Activated CD8-positive, alpha-beta memory T cell treated with anti-CD3 and anti-CD28 coated beads for 36 hours (primary cell): ENCODE measurements around the gene FRMPD2. TPM values are rescaled to one million over a fixed set of nuclear protein-coding genes. Genes with fewer than 3 reads are reported as not detected.
"Not testable (repeated sequence)": the region's sequence is repeated elsewhere in the genome, so short reads cannot be mapped to it uniquely, and the experiment has no call there.

Experiments used
- CTCF ChIA-PET: fragments of 350-600 bp; sonication (Branson Sonifier 250); formaldehyde crosslinking; loops from one replicate; lab custom pipeline; 2021; ENCODE audit warnings: antibody characterized with exemption; lab: Charles Lee
- POLR2A ChIA-PET: fragments of 350-600 bp; sonication (Branson Sonifier 250); formaldehyde crosslinking; loops from one replicate; lab custom pipeline; 2021; ENCODE audit warnings: antibody characterized with exemption; lab: Charles Lee
- total RNA-seq, 2 experiments: library from RNA; stranded (reverse); gene quantifications; one replicate each; pipeline ENCODE4 v1.2.3, GENCODE V29; 2021

The FRMPD2 gene
- total RNA-seq, 2 experiments from 2014 or later, result not detected

DNA sequence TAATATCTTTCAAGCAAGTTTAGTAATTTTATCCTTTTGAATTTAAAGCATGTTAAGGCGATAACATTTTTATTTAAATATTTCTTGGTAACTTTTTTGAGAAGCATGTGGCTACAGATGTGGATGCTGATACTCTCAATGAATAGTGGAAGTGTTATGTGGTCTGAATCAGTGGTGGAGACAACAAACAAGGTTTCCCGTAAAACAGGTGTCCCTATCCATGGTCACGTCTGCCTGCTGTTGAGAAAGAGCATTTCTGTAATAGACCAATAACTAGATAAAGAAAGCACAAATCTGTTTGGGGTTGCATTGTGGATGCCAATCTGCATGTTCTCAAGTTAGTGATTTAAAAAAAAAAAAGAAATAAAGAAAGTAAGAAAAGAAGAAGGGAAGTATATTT lies 18.1 kb upstream of the FRMPD2 start:
- CTCF ChIA-PET, result no interaction called here
- POLR2A ChIA-PET, result no interaction called here

DNA sequence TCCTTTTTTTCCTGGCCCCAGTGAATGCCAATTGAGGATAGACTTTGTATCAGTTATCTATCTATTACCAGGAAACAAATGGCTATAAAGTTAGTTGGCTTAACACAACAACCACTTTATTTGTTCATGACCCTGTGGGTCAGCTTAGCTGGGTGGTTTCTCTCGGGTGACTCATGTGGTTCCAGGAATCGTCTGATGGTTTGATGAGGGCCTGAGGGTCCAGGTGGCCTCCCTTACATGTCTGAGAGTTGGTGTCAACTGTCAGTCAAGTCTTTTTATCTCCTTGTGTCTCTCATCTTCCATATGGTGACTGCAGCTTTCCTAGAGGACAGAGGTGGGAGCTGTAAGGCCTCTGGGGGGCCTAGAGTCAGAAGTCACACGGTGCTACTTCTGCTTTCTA lies 16.7 kb upstream of the FRMPD2 start:
- POLR2A ChIA-PET, result no interaction called here
- CTCF ChIA-PET, result no interaction called here

DNA sequence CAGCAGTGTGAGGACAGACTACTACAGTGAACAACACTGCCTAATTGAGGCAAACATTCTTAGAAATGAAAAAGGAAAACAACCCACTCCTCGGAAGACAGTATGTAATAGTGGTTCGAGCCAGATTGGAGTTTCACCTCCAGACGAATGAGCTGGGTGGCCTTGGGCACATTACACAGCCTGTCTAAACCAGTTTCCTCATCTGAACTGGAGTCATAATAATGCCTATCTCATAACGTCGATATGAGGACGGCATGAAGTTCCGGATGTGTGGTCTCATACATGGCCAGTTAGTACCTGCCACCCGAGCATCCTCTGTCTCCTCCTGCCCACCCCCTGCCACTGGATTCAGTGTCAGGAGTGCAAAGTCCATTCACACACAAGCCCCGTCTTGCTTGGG lies 15.8 kb upstream of the FRMPD2 start:
- POLR2A ChIA-PET, result no interaction called here
- CTCF ChIA-PET, result interaction anchor here (1.1 to 1.2 kb wide), 2 partner anchors 10 to 13 kb away, joined by 3 read pairs; no protein-coding TSS in a partner anchor

DNA sequence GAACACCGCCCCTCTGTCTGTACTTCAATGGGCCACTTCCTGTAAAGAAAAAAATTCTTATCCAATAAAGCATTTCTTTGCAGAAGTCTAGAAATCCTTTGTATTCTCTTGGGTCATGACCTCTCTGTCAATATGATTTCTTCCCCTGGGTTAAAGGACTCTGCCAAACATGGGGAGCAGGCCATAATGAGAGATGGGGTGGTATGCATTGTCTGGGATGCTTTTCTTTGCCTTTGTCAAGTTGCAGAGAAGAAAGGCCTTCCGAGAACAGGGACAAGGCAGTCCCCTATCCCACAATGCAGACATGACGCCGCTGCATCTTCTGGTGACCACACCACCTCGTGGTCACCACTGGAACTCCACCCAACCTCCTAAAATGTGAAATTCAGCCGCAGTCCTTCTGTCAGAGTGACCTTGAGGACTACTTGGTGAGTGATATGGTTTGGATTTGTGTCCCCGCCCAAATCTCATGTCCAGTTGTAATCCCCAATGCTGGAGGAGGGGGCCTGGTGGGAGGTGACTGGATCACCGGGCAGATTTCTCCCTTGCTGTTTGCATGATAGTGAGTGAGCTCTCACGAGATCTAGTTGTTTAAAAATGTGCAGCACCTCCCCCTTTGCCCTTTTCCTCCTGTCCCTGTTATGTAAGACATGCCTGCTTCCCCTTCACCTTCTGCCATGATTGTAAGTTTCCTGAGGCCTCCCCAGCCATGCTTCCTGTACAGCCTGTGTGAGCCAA lies 15.2 kb upstream of the FRMPD2 start:
- ChIA-PET CTCF (interaction anchor here (0.9 to 1.2 kb wide), 3 partner anchors 11 to 71 kb away, joined by 3 read pairs; no protein-coding TSS in a partner anchor), POLR2A (no interaction called here)

DNA sequence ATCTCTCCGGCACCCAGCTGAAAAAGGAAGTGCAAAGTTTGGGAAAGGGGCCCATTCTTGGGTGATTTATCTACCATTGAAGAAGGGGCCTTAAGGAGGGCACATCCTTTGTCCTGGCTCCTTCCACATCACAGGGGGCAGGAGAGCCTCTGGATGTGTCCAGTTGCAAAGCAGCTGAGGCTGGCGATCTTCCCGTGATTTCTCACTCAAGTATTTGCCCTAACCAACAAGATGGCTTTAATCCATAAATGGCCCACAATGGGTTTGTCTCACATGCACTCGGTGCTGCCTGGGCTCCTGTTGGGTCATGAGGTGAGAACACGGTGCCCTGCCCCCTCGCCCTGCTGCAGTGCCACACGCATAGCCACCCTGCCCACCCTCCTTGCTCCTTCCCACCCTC lies 14.2 kb upstream of the FRMPD2 start:
- ChIA-PET CTCF (interaction anchor here (0.6 to 0.9 kb wide), 2 partner anchors 70 to 213 kb away, joined by 3 to 4 read pairs; no protein-coding TSS in a partner anchor), POLR2A (no interaction called here)

DNA sequence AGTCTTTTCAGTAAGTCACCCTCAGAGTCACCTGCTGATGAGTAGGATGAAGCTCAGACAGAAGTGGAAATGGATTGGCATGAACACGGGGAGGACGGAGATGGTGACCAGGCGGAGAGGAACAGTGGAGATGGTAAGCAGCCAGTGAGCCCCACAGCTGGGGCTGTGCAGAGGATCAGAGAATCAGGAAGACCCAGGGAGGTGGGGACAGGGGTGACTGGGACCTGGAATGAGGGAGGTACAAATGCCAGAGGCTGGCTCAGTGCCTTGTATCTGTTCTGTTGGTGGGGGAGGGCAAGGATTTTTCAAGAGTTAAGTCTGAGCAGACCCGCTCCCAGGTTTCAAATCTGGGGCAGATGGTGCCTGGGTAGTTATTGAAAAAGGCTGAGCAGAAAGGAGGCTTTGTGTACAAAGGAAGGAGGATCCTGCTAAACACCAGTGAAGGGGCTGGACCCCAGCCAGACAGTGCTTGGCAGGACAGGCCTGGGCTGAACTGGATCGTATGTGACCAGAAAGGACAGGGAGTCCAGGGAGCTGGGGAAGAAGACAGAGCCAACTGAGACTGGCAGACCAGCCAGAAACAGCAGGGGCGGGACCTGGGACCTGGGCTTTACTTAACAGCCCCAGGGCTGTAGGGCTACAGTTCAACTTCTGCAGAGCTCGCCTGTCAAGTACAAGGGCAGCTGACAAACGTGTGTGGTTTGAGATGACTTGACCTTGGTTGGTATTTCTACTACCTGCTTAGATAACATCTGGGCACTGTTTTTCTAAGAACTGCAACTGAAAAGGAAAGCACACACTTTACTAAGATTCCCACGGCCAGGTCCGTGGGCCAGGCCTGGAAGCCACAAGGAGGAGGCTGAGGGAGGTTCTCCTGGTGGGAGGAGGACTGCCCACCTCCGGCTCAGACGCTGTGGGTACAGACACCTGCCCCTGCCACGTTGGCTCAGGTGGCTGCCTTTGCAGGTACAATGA lies 13.2 kb upstream of the FRMPD2 start:
- ChIA-PET CTCF (no interaction called here), POLR2A (no interaction called here)

DNA sequence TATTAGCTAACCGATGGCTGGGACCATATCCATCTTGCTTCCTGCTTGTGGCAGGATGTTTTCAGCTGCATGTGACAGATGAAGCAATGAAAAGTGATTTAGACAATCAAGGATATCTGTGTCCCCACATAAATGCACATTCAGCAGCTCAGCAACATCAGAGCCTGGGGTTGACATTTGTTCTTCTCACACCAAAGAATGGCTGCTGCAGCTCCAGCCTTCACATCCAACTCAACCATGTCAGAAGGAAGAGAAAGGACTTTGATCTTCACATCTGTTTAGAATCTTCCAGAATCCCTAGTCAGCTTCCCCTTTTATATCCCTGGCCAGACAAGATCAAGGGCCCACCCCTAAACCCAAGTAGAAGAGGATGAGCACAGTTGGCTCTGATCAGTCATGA lies 11.9 kb upstream of the FRMPD2 start:
- CTCF ChIA-PET, result no interaction called here
- POLR2A ChIA-PET, result no interaction called here

DNA sequence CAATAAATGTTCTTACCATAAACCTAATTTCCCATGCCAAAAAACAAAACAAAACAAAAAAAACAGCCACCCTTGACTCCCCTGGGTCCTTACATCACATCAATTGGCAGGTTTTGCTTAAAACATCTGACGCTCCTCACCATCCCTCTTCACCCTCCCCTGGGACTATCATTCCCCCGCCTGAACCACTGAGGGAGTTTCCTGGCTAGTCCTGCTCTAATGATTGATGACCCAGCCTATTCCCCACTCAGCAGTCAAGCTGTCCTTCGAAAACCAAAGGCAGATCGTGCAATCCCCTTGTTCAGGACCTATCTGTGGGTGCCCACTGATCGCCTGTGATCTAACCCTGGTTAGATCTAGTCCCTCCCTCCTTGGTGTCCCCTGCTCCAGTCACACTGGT lies 11.2 kb upstream of the FRMPD2 start:
- POLR2A ChIA-PET, result no interaction called here

DNA sequence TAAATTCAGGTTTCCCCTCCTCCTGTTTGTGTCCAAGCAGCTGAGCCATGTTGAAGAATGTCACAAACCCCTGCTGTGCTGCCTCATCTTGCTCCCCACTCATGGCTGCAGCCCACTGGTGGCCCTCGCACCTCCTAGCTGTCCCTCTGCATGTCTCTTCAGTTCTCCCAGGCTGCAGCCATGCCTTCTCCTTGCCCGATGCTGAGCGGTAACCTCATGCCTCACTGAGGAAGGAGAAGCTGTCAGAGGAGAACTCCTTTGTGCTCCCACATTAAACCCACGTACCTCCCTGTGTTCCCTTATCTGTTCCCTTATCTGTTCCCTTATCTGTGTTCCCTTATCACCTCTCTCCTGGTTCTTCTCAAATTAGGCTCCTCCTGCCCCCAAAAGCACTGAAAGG lies 10.3 kb upstream of the FRMPD2 start:
- CTCF ChIA-PET, result no interaction called here
- POLR2A ChIA-PET, result no interaction called here

More for the DNA sequence above, 11.2 kb upstream of the FRMPD2 start:
- CTCF ChIA-PET, result no interaction called here

DNA sequence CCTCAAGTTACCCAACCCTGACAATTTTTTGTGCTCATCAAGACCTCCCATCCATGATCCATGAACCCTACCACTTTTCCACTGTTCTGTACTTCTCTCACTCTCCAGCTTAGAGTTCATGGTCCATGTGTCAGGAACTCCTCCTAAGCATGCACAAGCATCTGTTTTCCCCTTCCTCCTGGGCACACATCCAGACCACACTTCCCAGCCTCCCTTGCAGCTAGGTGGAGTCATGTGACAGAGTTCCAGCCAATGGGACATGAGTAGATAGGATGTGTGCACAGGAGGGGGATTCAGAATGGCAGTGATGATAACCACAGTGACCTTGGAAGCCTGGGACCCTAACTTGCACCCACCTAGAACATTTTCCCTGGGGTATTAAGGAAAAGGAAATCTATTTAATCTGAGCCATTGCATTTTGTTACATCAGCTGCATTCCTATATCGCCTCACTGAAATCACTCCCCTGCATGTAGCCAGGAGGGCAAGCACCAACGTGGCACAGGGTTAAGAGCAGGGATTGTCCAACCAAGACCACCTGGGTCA lies 9.6 kb upstream of the FRMPD2 start:
- ChIA-PET CTCF (no interaction called here), POLR2A (no interaction called here)

DNA sequence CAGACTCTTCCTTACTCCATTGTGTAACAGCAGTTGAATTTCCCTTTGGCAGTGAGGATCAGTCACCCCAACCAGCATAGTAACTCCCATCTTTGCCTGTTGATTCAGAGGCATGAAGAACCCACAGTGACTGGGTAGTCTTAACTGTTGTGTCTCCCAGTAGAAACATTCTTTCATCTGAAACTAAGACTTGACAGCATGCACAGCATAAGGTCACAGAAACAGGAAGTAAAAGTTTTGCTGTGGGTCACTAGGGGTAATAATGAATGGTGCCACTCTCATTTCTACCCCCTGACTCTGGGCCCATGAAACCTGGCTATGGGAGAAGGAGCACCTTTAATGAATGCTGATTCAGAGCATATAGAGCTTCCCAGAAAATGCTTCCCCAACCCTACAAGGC lies 8.3 kb upstream of the FRMPD2 start:
- ChIA-PET CTCF (no interaction called here), POLR2A (no interaction called here)

DNA sequence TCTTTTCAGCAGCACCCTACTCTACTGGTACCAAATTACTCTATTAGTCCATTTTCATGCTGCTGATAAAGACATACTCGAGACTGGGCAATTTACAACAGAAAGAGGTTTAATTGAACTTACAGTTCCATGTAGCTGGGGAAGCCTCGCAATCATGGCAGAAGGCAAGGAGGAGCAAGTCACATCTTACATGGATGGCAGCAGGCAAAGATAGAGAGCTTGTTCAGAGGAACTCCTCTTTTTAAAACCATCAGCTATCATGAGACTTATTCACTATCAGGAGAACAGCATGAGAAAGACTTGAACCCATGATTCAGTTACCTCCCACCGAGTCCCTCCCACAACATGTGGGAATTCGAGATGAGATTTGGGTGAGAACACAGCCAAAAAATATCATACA lies 7.2 kb upstream of the FRMPD2 start:
- CTCF ChIA-PET, POLR2A ChIA-PET: not testable (repeated sequence)

DNA sequence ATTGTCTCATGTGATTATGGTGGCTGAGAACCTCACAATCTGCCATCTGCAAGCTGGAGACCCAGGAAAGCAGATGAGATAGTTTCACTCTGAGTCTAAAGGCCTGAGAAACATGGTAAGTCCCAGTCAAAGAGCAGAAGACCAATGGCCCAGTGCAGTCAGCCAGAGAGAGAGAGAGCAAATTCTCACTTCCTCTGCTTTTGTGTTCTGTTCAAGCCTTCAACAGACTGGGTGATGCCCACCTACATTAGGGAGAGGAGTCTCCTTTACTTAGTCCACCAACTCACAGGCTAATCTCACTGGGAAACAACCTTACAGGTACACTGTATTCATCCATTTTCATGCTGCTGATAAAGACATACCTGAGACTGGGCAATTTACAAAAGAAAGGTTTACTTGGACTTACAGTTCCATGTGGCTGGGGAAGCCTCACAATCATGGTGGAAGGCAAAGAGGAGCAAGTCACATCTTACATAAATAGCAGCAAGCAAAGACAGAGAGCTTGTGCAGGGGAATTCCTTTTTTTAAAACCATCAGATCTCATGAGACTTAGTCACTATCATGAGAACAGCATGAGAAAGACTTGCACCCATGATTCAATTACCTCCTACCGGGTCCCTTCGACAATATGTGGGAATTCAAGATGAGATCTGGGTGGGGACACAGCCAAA lies 4.7 kb upstream of the FRMPD2 start:
- POLR2A ChIA-PET, result no interaction called here
- CTCF ChIA-PET, result no interaction called here

DNA sequence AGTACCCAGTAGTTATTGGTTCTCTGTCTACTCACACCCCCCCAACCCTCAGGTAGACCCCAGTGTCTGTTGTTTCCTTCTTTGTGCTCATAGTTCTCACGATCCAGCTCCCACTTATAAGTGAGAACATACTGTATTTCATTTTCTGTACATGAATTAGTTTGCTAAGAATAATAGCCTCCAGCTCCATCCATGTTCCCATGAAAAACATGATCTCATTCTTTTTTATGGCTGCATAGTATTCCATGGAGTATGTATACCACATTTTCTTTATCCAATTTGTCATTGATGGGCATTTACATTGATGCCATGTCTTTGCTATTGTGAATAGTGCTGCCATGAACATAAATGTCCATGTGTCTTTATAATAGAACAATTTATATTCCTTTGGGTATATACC lies 2.6 kb upstream of the FRMPD2 start:
- ChIA-PET CTCF (no interaction called here), POLR2A (no interaction called here)

DNA sequence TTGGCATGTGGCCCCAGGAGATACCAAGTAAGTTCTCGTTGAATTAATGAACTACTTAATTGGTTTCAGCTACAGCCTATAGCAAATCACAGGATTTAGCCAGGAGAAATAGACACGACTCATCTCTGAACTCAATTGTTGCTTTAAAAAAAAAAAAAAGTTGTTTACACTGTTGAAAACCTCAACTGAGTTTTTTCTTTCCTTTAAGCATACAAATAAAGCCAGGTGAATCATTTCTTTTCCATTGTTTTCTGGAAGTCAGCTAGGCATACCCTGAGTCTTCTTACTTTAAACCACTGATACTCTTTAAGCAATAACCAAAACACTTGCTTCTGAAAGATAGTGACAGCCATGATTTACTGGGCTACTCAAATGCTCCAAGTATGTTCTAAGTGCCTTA lies 755 bp downstream of the FRMPD2 start:
- CTCF ChIA-PET, result no interaction called here
- POLR2A ChIA-PET, result no interaction called here

DNA sequence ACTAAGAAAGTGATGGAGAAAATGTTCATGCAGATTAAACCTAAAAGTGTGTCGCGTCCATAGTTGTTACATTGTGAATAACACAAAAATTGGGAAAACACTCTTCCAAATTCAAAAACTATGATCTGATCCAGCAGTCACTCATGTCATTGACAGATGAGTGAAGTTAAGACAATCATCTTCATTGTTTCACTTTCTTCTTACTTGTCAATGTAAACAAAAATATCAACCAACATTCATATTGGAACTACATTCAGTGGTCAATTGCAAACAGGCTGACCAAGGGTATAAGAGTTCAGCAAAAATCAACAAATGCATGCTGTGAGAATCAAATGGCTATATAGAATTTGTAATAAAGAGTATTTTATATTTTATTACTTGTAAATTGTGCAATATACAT lies 1.8 kb downstream of the FRMPD2 start:
- ChIA-PET CTCF (no interaction called here), POLR2A (no interaction called here)

DNA sequence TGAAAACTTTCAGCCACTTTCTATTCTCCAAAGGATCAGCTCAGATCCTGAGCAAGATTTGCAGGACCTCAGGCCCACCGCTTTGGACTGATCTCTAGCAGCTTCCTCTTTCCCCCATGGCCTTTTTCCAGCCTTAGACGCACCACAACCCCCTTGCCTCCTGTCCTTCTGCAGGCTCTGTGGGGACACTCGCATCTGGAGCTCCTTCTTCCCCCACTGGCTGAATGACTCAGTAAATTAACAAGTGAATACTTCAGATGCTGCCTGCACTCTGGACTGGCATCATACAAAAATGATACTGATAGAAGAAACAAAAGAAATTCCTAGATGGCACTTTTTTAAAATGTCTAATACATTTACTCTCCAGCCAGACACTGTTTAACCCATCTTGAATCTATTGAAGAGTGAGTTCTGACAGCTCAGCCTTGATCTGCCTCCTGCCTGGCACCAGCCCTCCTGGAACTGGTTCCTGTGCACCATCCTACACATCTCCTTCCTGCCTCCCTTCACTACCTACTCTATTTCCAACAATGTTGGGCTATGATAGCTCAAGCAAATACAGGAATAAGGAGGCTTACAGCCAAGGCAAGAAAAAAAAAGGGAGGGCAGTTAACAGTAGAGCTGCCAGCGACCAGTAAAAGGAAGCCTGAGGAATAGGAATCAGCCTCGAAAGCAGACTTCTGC lies 3.3 kb downstream of the FRMPD2 start:
- CTCF ChIA-PET, result interaction anchor here (1.3 kb wide), 1 partner anchor 16 kb away, joined by 3 read pairs; no protein-coding TSS in a partner anchor
- POLR2A ChIA-PET, result no interaction called here

DNA sequence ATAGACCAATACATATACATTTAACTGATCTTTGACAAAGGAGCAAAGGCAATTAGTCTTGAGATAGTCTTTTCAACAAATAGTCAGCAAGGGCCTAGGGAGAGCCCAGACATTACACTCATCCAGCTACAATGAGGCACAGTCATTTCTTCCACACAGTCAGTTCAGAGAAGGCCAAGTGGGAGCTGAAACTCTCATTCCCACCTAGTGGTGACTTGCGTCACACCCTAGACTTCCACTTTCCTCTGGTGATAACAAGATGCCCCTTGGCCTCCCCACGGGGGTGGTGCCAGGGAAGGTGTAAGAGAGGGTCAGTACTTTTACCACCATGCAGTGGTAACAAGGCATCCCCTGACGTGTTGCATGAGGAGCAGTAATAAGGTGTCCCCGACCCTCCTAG lies 8.0 kb downstream of the FRMPD2 start:
- ChIA-PET POLR2A (no interaction called here), CTCF (no interaction called here)

DNA sequence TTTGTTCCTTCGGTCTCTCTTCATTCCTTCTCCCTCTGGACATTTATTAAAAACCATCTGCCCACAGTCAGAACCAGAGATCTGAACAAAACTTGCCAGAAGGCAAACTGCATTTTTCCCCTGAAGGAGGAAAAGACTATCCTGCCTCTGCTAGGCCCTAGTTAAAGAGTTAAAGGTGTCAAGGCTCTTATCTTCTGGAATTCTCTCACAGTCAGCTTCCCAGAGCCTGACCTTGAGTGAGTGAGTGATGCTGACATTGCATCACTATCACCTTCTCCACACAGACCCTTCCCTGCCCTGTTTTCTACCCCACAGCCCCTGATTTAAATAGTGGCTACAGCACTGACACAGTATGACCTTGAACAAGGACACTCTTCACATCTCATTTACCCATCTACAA lies 16.4 kb downstream of the FRMPD2 start:
- CTCF ChIA-PET, result no interaction called here
- POLR2A ChIA-PET, result no interaction called here
